ENCODE data around the gene ARHGAP27. TPM values are rescaled to one million over a fixed set of nuclear protein-coding genes. Genes with fewer than 3 reads are reported as not detected.

ARHGAP27 gene
- total RNA-seq, 1 experiment from 2014 or later = 0.17 TPM

- no TSS peak for BruUV-seq (replicated peaks)
- ChIA-PET POLR2A (ENCODE audit: low non-redundant PET) (no interaction called here), CTCF (interaction anchor here (0.9 kb wide), 1 partner anchor 115 kb away, joined by 4 read pairs; no protein-coding TSS in a partner anchor)
- Histone ChIP-seq H3K4me3 (ENCODE audit: low read depth, low read length, poor library complexity, severe bottlenecking) (peak overlapping the region; percentile 15), H3K4me1 (ENCODE audit: insufficient read depth, low read length, poor library complexity, severe bottlenecking) (no peaks in the 10 kb centered on the region), H3K36me3 (ENCODE audit: insufficient read depth, low read length, poor library complexity, severe bottlenecking) (no peaks in the 10 kb centered on the region), H3K27me3 (replicated peaks; ENCODE audit: insufficient read depth, low read depth, low read length, poor library complexity) (no peaks in the 10 kb centered on the region), H3K9me3 (ENCODE audit: low read depth, low read length, poor library complexity, severe bottlenecking) (no peaks in the 10 kb centered on the region), H3K27ac (ENCODE audit: low read depth, low read length, poor library complexity, severe bottlenecking) (no peak overlapping the region)
- intact Hi-C loops (cut with micrococcal nuclease; ENCODE audit: unreplicated experiment) = no loop called here
- no peak for DNase-seq (ENCODE audit: low spot score)
- TF ChIP-seq EZH2 (IDR thresholded peaks at IDR 0.05; ENCODE audit: borderline replicate concordance, low read depth, low read length, poor library complexity, severe bottlenecking) (no peak), CTCF (conservative IDR thresholded peaks at IDR 0.05; ENCODE audit: low read depth, low read length) (no peak)
These were observed 36.9 kb downstream of the ARHGAP27 start for GRCh38 chr17:45395569-45396415.

DNA sequence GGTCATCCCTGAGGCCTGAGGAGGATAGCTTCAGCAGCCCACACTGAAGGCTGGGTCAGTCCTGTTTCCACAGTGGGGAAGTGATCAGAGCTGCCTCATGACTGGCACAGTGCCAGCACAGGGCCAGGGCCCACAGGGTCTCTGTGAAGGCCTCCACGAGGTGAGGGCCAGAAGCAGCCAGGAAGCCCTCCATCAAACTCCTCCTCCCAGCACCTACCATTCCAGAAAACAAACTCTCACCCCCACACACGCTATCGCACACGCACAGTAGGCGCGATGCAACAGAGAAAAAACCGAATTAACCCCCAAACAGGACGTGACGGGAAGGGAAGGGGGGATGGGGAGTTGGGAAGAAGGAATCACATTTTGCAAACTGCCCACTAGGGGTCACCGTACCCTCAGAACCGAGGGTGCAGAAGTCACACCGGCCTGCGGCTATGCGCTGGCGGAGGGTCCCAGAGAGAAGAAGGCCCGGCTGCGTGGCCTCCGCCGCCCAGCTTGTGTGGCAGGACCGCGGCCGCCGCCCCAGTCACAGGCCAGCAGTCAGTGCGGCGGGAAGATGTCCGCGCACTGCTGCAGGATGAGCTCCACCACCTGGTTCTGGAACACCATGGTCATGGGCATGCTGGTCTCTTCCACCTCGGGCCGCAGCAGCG is 37.6 kb downstream of the ARHGAP27 start:
- TF ChIP-seq EZH2 (IDR thresholded peaks at IDR 0.05; ENCODE audit: borderline replicate concordance, low read depth, low read length, poor library complexity, severe bottlenecking) = no peak
- peak; percentile 57 for TF ChIP-seq CTCF (conservative IDR thresholded peaks at IDR 0.05; ENCODE audit: low read depth, low read length)
- POLR2A ChIA-PET (ENCODE audit: low non-redundant PET) = no interaction called here
- BruUV-seq (replicated peaks) = no TSS peak
- Histone ChIP-seq H3K9me3 (ENCODE audit: low read depth, low read length, poor library complexity, severe bottlenecking) (no peaks in the 10 kb centered on the region), H3K4me1 (ENCODE audit: insufficient read depth, low read length, poor library complexity, severe bottlenecking) (no peaks in the 10 kb centered on the region), H3K36me3 (ENCODE audit: insufficient read depth, low read length, poor library complexity, severe bottlenecking) (no peaks in the 10 kb centered on the region), H3K27me3 (replicated peaks; ENCODE audit: insufficient read depth, low read depth, low read length, poor library complexity) (no peaks in the 10 kb centered on the region), H3K4me3 (ENCODE audit: low read depth, low read length, poor library complexity, severe bottlenecking) (peak overlapping the region; percentile 15), H3K27ac (ENCODE audit: low read depth, low read length, poor library complexity, severe bottlenecking) (no peak overlapping the region)
- peak; percentile 75 for DNase-seq (ENCODE audit: low spot score)
- intact Hi-C loops (cut with micrococcal nuclease; ENCODE audit: unreplicated experiment) = no loop called here
- CTCF ChIA-PET = interaction anchor here (0.9 kb wide), 1 partner anchor 114 kb away, joined by 4 read pairs; no protein-coding TSS in a partner anchor

DNA sequence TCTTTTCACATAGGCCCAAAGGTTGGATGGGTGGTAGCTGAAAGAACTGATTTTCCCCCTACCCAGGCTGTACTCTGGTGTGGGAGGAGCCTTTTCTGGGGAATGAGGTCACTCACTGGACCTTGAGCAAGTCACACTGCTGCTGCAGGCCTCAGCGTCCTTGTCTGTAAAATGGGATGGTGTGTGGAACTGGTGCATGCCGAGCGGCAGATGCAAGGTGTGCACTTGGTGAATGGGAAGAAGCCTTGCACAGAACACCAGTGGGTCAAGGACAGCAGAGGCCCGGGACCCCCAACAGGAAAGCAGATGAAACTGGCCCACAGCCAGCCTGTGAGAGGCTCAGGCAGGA is 38.1 kb downstream of the ARHGAP27 start:
- H3K36me3 ChIP-seq (ENCODE audit: insufficient read depth, low read length, poor library complexity, severe bottlenecking) = no peaks in the 10 kb centered on the region
- TF ChIP-seq CTCF (conservative IDR thresholded peaks at IDR 0.05; ENCODE audit: low read depth, low read length) = no peak
- no peak for TF ChIP-seq EZH2 (IDR thresholded peaks at IDR 0.05; ENCODE audit: borderline replicate concordance, low read depth, low read length, poor library complexity, severe bottlenecking)
- CTCF ChIA-PET = no interaction called here
- intact Hi-C loops (cut with micrococcal nuclease; ENCODE audit: unreplicated experiment) = no loop called here
- no peaks in the 10 kb centered on the region for H3K4me1 ChIP-seq (ENCODE audit: insufficient read depth, low read length, poor library complexity, severe bottlenecking)
- H3K27me3 ChIP-seq (replicated peaks; ENCODE audit: insufficient read depth, low read depth, low read length, poor library complexity) = no peaks in the 10 kb centered on the region
- peak overlapping the region; percentile 15 for H3K4me3 ChIP-seq (ENCODE audit: low read depth, low read length, poor library complexity, severe bottlenecking)
- H3K9me3 ChIP-seq (ENCODE audit: low read depth, low read length, poor library complexity, severe bottlenecking) = no peaks in the 10 kb centered on the region
- H3K27ac ChIP-seq (ENCODE audit: low read depth, low read length, poor library complexity, severe bottlenecking) = no peak overlapping the region
- DNase-seq (ENCODE audit: low spot score) = no peak
- no TSS peak for BruUV-seq (replicated peaks)
- POLR2A ChIA-PET (ENCODE audit: low non-redundant PET) = no interaction called here
